Body of pancreas (tissue), 4 donors: ENCODE measurements around the gene DPH1.

Experiments used
- CTCF ChIP-seq, 7 experiments: fragments of 450-650 bp in 4 of 7; fragments of 200-600 bp in 3 of 7; sonication (generic) in 3 of 7; IDR thresholded peaks; one replicate each; pipeline ENCODE4 v1.5.1; 2016 to 2019; ENCODE audit warnings: antibody characterized with exemption in 7 of 7
- POLR2A ChIP-seq, 3 donors: fragments of 450-650 bp; IDR thresholded peaks; one replicate each; pipeline ENCODE4 v1.6.1; 2016; ENCODE audit warnings: antibody characterized with exemption in 3 of 3, mild to moderate bottlenecking in 2 of 3

- TF ChIP-seq POLR2A (IDR thresholded peaks at IDR 0.05) (peak in 2 of 3 donors; percentile 13 to 25), CTCF (IDR thresholded peaks at IDR 0.05) (no peak)
Measured at GRCh38 chr17:2023692-2024571, 6.0 kb upstream of the DPH1 start.
